Measurements from ENCODE around the gene NNT.

NNT gene

DNA sequence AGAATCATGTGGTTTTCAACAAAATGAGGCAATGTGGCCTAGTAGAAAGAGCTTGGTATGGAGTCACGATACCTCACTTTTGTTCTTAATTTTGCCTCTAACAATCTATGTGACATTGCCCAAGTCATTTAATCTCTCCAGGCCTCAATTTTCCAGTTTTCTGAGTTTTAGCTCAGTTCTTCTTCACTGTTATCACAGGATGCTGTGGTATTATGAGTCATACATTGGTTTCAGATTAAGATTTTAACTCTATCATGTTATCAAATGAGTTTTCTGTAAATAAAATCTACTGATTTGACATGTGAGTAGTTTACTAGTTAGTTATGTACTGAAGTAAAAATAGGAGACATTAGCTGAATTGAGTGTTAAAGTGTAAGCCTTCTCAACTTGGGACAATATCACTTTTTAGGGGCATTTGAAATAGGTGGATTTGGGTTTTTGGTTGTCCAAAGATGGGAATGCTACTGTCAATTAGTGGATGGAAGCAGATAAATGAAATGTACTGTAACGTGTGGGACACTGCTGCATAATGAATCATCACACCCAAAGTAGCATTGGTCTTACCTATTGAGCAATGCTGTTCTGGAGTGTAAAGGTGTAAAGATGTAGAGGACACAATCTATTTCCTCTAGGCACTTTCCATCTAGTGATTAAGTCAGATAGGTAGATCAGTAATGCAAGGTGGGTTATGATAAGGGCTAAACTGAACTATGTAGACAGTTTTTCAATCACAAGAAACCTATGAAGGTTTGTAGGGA lies 73.3 kb downstream of the NNT start:
- H3K27me3 ChIP-seq, result no peaks in the 10 kb centered on the region; the same call in 1 of the 2 replicates
- peaks cover 20% of the 10 kb centered on the region; the same call in 1 of the 2 replicates for H4K20me1 ChIP-seq
- no peak overlapping the region for H3K27ac ChIP-seq
- H3K4me1 ChIP-seq, result no peaks in the 10 kb centered on the region
- H3K4me2 ChIP-seq, result no peak overlapping the region
- no peak overlapping the region for H3K9ac ChIP-seq
- no peak overlapping the region for H3K4me3 ChIP-seq
- no peak for TF ChIP-seq Cebpa-rat (IDR thresholded peaks at IDR 0.05)
- H3K36me3 ChIP-seq, result peaks cover 78% of the 10 kb centered on the region
- no peaks in the 10 kb centered on the region for H3K9me3 ChIP-seq

GRCh38 chr5:43677253-43677652 lies 74.3 kb downstream of the NNT start:
- peaks cover 20% of the 10 kb centered on the region; the same call in 1 of the 2 replicates for H4K20me1 ChIP-seq
- no peak overlapping the region for H3K4me2 ChIP-seq
- no peak overlapping the region for H3K9ac ChIP-seq
- no peak for TF ChIP-seq Cebpa-rat (IDR thresholded peaks at IDR 0.05)
- no peak overlapping the region for H3K4me3 ChIP-seq
- H3K27me3 ChIP-seq, result no peaks in the 10 kb centered on the region; the same call in 1 of the 2 replicates
- no peaks in the 10 kb centered on the region for H3K9me3 ChIP-seq
- H3K27ac ChIP-seq, result no peak overlapping the region
- peaks cover 81% of the 10 kb centered on the region for H3K36me3 ChIP-seq
- no peaks in the 10 kb centered on the region for H3K4me1 ChIP-seq

GRCh38 chr5:43679214-43679613 lies 76.2 kb downstream of the NNT start:
- H3K27ac ChIP-seq, result no peak overlapping the region
- H3K9ac ChIP-seq, result no peak overlapping the region
- peaks cover 81% of the 10 kb centered on the region for H3K36me3 ChIP-seq
- H3K4me2 ChIP-seq, result no peak overlapping the region
- no peak for TF ChIP-seq Cebpa-rat (IDR thresholded peaks at IDR 0.05)
- no peaks in the 10 kb centered on the region for H3K27me3 ChIP-seq
- H3K9me3 ChIP-seq, result no peaks in the 10 kb centered on the region
- H4K20me1 ChIP-seq, result 0 out of 2 replicates have a peak, but pooled peaks cover 8% of the 10 kb centered on the region
- H3K4me1 ChIP-seq, result no peaks in the 10 kb centered on the region
- H3K4me3 ChIP-seq, result no peak overlapping the region

DNA sequence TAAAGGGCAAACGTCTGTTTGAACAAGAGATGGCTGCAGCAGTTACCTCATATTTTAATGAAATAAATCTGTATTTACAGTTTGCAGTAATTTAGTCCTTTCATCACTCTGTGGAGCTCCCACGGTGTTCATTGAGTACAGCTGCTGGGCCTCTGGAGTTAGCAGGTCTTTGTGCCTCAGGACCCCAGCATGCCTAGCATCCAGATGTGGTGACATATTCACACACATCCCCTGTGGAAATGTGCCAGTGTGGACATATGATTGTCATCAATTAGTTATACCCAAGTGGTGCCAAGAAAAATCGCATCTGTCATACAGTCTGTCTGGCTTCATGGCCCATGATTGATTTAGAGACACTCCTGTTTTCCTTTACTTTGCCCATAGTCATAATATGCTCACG lies 77.3 kb downstream of the NNT start:
- H3K27me3 ChIP-seq, result no peaks in the 10 kb centered on the region
- H3K27ac ChIP-seq, result no peak overlapping the region
- 0 out of 2 replicates have a peak, but pooled peaks cover 8% of the 10 kb centered on the region for H4K20me1 ChIP-seq
- H3K9me3 ChIP-seq, result no peaks in the 10 kb centered on the region
- no peak overlapping the region for H3K4me2 ChIP-seq
- H3K36me3 ChIP-seq, result peaks cover 89% of the 10 kb centered on the region
- no peak overlapping the region for H3K9ac ChIP-seq
- no peaks in the 10 kb centered on the region for H3K4me1 ChIP-seq
- no peak overlapping the region for H3K4me3 ChIP-seq
- TF ChIP-seq Cebpa-rat (IDR thresholded peaks at IDR 0.05), result no peak

DNA sequence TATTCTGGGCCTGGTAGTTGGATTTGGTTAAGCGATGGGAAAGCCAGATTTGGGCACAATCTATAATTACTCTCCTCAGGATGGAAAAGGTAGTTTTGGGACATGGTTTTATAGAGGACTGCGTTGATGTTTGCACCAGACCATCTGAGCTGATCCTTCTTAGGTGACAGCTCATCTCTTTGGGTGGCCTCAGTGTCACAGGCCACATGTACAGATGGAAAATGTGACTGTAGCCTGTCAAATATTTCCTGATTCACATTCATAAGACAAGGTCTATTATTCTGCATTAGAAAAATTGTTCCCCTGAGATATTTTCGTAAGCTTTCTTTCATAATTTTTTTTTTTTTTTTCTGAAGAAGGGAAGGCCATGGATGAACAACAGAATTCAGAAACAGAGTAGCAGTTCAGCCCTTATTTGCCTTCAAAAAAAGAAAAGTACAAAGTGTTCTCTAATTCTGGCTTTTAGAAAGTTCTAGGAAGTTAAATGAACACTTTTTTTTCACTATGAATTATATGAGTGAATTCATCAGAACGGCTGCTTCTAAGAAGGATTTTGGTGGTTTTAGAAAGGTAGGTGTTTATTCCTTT lies 81.0 kb downstream of the NNT start:
- H3K9me3 ChIP-seq, result peaks cover 5% of the 10 kb centered on the region; the same call in 1 of the 2 replicates
- no peak overlapping the region for H3K4me3 ChIP-seq
- no peak overlapping the region for H3K27ac ChIP-seq
- 0 out of 2 replicates have a peak, but pooled peaks cover 8% of the 10 kb centered on the region for H4K20me1 ChIP-seq
- H3K36me3 ChIP-seq, result peaks cover 82% of the 10 kb centered on the region
- TF ChIP-seq Cebpa-rat (IDR thresholded peaks at IDR 0.05), result no peak
- no peaks in the 10 kb centered on the region for H3K27me3 ChIP-seq
- no peak overlapping the region for H3K9ac ChIP-seq
- H3K4me1 ChIP-seq, result no peaks in the 10 kb centered on the region
- no peak overlapping the region for H3K4me2 ChIP-seq

GRCh38 chr5:43685252-43685950 lies 82.4 kb downstream of the NNT start:
- Histone ChIP-seq H3K4me3 (no peak overlapping the region), H3K27me3 (no peaks in the 10 kb centered on the region), H3K9me3 (peaks cover 15% of the 10 kb centered on the region), H3K4me2 (no peak overlapping the region), H4K20me1 (0 out of 2 replicates have a peak, but pooled peaks cover 6% of the 10 kb centered on the region), H3K4me1 (no peaks in the 10 kb centered on the region), H3K9ac (no peak overlapping the region), H3K36me3 (peaks cover 88% of the 10 kb centered on the region), H3K27ac (no peak overlapping the region)
- TF ChIP-seq Cebpa-rat (IDR thresholded peaks at IDR 0.05), result no peak

DNA sequence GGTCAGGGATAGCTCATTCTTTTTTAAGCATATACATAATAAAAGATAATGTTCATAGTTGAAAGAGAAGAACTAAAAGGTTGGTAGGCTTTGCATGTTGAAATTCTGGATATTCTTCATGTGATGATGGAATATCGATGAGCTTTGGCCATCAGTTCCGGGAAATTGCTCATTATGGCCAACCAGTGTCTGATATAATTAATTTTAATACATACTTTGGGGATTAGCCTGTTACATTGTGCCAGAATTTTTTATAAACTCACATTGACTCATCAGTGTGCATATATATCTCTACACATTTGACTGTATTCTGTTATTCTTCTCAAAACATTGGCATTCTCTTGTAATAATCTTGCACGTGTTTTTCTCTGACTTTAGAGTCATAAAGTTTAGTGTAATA lies 84.3 kb downstream of the NNT start:
- Histone ChIP-seq H3K4me3 (no peak overlapping the region), H3K9me3 (peaks cover 21% of the 10 kb centered on the region), H3K36me3 (peaks cover 83% of the 10 kb centered on the region), H3K4me1 (no peaks in the 10 kb centered on the region), H3K27ac (no peak overlapping the region), H4K20me1 (no peaks in the 10 kb centered on the region), H3K4me2 (no peak overlapping the region), H3K27me3 (no peaks in the 10 kb centered on the region), H3K9ac (no peak overlapping the region)
- no peak for TF ChIP-seq Cebpa-rat (IDR thresholded peaks at IDR 0.05)

- Histone ChIP-seq H3K9me3 (peaks cover 53% of the 10 kb centered on the region), H3K36me3 (peaks cover 89% of the 10 kb centered on the region), H4K20me1 (no peaks in the 10 kb centered on the region), H3K9ac (no peak overlapping the region), H3K27me3 (no peaks in the 10 kb centered on the region), H3K27ac (no peak overlapping the region), H3K4me1 (no peaks in the 10 kb centered on the region), H3K4me3 (no peak overlapping the region), H3K4me2 (no peak overlapping the region)
- no peak for TF ChIP-seq Cebpa-rat (IDR thresholded peaks at IDR 0.05)
Measured at GRCh38 chr5:43691275-43691674, 88.3 kb downstream of the NNT start.

- Histone ChIP-seq H3K4me2 (no peak overlapping the region), H4K20me1 (no peaks in the 10 kb centered on the region), H3K27ac (no peak overlapping the region), H3K27me3 (no peaks in the 10 kb centered on the region), H3K4me3 (no peak overlapping the region), H3K9me3 (peaks cover 58% of the 10 kb centered on the region), H3K36me3 (peaks cover 91% of the 10 kb centered on the region), H3K9ac (no peak overlapping the region), H3K4me1 (no peaks in the 10 kb centered on the region)
- TF ChIP-seq Cebpa-rat (IDR thresholded peaks at IDR 0.05), result no peak
Measured at GRCh38 chr5:43691893-43692292, 88.9 kb downstream of the NNT start.

GRCh38 chr5:43693411-43693810 lies 90.4 kb downstream of the NNT start:
- no peak overlapping the region for H3K27ac ChIP-seq
- peaks cover 58% of the 10 kb centered on the region for H3K9me3 ChIP-seq
- no peaks in the 10 kb centered on the region for H4K20me1 ChIP-seq
- H3K4me3 ChIP-seq, result no peak overlapping the region
- peaks cover 90% of the 10 kb centered on the region for H3K36me3 ChIP-seq
- no peaks in the 10 kb centered on the region for H3K4me1 ChIP-seq
- H3K4me2 ChIP-seq, result no peak overlapping the region
- TF ChIP-seq Cebpa-rat (IDR thresholded peaks at IDR 0.05), result no peak
- no peak overlapping the region for H3K9ac ChIP-seq
- no peaks in the 10 kb centered on the region for H3K27me3 ChIP-seq

Data from BLaER1 (cell line).